Ramos (cell line): ENCODE results near the gene IFIT1.
"Not testable (repeated sequence)": the region's sequence is repeated elsewhere in the genome, so short reads cannot be mapped to it uniquely, and the experiment has no call there.

Experiments used
- in situ Hi-C: fragments of 300-500 bp; cut with MboI; formaldehyde crosslinking; loops from one replicate; pipeline ENCODE4 v1.14.3; 2022; ENCODE audit warnings: low sequenced_read_pairs; ENCODE audit not compliant: unreplicated experiment

The IFIT1 gene

DNA sequence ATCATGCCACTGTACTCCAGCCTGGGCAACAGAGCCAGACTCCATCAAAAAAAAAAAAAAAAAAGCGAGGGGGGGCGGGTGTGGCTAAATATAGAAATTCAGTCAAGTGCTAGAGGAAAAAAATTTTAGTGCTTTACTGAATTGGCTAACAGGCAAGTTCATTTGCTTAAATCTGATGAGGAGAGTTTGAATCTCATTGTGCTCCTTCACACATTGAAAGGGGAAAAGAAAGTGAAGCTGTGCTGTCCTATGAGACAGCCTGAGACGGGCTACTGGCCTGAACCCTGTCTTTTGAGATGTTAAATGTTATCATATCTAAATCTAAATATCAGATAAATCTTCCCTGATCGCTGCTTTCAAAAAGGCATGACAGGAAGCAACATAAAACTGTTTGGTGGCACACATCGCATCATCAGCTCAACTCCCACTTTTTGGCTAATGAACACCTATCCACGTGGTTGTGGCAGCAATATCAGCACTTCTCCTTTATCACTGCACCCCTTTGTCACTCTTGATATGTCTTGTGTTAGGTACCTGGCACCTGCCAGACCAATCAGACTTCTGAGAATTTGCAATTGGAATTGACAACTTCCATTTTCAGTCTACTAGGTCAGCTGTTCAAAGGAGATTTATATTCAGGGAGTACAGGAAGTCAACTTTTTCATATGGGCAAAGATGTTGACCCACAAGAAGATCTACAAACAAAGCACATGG, 28.5 kb upstream of the IFIT1 start:
- in situ Hi-C loops = no loop called here

DNA sequence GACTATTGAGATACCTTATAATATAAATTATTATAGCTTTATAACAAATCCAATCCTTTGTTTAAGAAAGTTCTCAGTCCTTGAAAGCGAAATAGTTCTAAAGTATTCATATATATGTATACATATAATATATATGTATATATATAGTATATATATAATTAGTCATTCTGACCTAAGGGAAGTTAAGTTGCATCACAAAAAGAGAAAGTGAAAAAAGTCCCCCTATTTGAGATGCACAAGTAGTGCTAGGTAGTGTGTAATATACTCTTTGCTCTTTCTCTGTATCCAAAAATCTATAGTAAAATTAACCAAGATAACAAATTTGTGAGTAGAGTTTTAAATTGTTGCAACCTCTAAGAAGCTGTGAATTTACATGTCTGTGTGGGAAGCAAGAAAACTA, 27.9 kb upstream of the IFIT1 start:
- in situ Hi-C loops = no loop called here

DNA sequence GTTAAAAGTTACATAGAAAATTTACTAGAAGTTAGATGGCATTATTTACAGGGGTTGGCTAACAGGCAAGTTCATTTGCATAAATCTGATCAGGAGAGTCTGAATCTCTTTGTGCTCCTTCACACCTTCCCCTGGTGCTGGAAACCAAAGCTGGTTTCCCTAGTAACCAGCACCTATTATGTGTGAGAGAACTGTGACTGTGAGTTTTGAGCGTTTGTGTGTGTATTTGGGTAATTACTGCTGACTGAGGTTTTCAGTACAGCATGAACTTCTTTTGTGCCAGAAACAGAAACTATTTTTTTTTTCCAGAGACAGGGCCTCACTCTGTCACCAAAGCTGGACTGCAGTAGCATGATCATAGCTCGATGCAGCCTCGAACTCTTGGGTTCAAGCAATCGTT, 24.9 kb upstream of the IFIT1 start:
- in situ Hi-C loops = no loop called here

DNA sequence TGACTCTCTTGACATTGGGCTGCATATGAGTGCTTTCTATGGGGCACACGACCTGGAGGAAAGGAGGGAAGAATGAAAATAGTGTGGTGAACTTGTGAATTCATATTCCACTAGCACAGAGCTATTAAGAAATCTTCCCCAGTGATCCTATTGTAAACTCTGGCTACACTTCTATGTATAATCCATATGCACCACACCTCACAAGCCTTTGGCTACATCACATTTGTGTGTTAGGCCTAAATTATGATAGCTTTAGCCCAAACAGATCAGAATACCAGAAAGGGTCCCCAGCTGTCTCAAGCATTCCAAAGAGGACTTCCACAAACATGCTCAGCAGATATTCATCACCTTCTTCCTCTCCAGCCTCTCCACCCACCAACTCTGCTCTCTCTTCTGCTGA, 24.3 kb upstream of the IFIT1 start:
- in situ Hi-C loops = no loop called here

DNA sequence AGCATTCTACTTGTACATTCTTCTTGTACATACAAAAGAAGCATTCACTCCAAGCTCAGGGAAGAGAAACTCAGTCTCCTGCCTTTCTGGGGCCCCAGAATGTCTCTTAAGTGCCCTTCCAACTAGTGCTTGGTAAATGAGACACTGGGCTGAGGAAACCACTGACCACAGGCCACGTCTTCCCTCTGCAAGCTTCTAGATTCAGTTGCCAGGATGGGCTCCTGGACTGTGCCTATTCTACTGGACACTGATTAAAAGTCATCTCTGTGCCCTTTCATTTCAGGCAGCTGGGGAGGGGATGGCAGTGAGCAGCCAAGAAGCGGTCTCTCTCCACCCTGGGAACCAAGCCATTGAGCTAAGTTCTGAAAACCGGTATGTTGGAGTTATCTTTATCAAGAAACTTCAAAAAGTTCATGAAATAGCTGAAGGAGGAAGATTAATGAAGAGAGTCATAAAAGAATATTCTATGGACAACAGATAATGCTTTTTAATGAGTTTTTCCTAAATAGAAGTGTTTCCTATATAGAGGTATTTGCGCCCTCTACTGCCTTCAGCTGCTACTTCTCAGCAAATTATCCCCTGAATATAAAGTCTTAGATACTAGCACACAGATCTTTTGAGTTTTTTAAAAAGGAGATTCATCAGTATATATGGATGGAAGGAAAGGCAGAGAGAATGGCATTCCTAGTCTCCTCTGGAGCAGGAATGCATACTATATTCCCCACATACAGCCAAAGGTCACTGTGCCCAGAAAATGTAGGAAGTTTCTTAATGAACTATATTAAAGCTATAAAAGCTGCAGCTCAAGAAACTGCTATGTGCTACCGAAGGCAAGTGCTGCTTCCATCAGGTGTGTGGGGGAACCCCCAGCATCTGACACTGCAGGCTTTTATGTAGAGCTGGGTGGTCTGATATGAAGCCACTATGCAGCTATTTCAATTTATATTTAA, 23.0 kb upstream of the IFIT1 start:
- in situ Hi-C loops = no loop called here

DNA sequence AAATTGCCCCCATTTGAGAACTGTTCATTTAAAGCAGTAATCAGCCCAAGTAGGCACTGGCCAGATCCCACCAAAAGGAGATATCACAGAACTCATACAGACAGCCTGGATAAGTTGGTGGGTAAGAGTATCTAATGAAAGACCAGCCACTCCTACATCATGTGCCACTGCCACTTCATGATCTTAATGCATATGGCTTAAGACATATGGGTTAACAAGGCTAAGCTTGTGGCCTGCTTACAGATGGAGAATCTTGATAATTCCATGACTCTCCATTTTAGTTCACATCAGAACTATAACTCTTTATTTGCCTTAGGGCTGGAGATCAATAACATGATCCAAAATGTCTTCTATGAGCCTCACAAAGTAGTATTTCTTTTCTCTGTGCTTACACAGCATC, 21.3 kb upstream of the IFIT1 start:
- in situ Hi-C loops = no loop called here

DNA sequence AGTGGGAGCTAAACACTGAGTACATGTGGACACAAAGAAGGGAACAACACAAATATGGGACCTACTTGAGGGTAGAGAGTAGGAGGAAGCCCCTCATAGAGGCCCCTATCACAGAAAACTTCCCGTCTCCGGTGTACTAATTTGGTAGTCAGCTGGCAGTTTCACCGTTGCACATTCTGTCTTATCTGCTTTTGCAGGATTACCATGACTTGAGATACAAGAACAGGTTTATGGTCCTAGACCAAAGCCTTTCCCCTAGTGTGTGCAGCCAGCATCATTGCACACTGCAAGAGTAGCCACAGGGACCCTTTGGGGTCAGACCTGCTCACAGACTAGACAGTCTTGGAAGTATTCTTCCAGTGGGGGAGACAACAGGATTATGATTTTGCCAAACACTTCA, 20.4 kb upstream of the IFIT1 start:
- in situ Hi-C loops = no loop called here

DNA sequence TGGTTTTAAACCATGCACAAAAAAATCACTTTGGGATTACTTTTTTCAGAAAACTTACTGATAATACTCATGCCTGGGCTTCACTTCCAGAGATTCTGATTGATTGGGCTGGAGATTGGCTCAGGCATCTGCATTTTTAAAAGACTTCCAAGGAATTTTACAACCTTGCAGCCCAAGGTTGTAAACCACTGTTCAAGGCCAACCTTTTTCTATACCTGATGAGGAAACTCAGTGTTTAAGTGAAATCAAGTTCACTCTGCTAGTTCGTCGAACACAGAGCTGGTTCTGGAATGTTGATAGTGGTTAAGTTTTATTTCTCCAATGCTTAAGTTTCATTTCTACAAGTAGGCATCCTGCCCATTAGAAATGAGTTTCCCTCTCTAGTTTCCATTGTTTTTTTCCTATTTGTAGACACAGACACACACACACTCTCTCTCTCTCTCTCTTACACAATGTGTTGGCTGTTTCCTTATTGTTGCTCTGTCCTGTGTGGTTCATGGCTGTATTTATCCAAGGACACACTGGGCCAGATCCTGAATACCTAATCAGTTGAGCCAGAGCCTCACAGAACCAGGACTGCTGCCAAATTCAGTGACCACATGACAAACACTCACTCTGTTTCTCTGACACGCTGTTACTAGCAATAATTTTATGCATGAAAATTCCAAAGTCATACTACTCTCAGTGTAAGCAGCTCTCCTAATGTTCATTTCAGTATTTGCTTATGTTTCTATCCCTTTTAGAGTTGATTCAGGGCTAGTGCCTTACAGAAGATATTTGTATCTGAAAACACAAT, 18.3 kb upstream of the IFIT1 start:
- in situ Hi-C loops = no loop called here

DNA sequence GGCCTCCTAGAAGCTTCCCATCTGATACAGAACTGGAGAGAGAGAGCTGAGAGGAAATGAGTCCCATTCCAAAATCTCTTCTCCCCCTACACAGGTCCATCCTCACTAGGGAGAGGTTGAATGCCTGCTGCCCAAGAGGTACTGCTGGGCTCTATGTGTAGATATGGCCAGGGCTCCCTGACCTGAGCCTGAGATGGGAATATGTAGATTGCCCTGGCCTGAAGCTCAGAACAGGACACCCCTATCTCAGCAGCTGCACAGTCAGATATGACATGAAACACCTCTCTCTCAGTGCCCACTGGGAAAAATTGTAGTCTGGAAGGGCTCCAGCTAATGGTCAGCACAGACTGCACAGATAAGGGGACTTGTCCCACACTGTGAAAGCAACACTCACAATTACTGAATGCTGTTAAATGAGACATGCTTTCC, 17.7 kb upstream of the IFIT1 start:
- in situ Hi-C loops = no loop called here

DNA sequence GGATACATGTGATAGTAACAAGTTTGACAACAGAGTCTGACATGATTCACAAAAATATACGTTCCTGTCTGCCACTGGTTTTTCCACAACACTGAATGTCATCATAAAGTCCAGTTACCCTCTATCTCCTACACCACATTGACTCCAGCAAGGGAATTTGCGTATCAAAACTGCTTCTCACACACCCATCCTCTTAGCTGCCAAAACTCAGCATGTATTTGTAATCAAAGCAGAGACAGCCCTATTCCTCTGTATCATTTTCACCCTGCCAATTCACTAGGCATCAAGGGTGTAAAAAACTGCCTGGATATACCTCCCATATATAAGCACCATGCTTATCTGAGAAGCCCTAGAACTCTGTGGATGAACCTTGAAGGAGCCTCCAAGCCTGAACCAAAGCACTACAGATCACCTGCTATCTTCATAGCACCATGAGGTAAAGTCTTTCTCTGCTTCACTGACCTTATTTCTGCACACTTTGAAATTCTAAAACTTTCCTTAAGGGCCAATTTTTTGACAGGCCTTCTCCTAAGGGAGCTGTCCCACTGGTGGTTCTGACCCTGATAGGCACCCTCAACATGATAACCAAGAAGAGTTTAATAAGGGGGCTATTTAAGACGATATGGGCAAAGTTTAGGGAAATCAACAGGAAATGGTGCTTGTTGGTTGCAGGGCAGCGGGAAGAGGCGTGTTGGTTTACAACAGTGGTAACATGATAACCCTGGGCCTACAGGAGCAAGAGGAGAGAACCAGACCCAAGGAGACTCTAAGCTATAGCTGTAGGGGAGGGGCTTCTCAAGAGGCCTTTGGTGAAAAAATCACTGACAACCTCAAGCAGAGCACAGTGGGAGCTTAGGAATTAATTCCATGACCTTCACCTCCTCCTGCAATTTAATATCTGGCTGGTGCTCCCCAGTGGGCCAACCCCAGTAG, 14.5 kb upstream of the IFIT1 start, which contains the start of gene IFIT1B:
TSS of gene IFIT1B (plus strand) at position 352 of the 933 bp plus-strand sequence. CDS start at position 432, 80 bp downstream.
- in situ Hi-C loops = no loop called here

DNA sequence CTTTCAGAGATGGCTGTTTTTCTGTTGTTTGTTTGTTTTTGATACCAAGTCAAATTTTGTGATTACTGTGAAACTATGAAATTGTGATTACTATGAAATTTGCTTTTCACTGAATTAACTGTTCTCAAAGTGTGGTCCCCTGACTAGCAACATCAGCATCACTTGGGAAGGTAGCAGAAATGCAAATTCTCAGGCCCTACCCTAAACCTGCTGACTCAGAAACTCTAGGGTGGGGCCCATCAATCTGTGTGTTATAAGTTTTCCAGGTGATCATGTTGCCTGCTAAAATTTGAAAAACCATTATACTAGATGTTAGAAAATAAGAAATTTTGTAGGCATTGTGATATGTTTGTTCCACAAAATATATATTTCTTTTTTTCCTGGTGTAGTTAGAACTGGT, 13.3 kb upstream of the IFIT1 start:
- in situ Hi-C loops = no loop called here

DNA sequence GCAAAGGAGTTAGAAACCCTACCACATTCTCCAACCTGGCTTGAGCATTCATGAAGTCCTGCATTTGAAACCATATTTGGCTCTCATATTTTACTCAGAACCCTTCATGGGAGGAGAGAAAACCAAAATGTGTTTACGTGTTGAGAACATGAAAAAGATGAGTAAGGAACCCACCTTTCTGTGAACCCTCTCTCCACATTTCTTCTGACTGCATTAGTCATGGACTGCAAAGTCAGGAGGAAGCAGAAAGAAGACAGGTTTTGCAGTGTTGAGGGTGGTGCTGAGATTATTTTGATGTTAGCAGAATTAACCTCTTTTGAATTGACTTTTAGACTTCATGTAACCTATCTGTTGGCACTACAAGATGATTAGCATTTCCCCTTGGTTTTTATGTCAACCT, 9.7 kb upstream of the IFIT1 start:
- in situ Hi-C loops = no loop called here

DNA sequence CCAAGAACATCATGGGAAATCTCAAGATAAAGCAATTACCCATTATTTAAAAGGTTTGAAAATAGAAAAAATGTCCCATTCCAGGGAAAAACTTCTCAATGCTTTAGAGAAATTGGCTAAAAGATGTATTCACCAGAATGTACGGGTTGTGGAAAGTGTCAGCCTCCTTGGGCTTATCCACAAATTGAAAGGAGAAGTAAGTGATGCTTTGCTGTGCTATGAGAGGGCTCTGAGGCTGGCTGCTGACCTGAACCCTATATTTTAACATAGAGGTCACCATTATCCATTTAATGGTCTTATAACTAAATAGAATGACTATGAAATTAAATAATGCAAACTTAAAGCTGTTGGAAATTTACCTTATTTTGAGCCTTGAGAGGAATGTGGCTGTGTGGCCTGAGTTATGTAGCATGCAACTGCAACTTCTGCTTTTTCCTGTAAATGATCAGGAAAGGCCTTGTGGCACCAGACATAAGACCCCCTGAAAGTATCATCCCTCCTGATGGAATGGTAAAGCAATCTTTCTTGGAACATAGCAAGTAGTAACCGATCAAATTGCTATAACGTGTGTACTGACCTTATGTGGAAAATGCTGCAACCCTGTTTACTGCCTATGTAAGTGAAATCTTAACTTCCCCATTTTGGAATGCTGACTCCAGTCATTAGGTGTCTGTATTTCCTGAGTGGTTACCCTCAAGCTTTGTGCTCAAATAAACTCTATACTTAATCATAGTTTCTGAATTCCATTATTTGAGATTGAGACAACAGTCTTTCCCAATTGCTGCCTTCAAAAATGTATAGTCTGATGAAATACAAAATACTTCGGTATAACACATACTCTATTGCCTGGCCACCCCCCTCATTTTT, 7.7 kb upstream of the IFIT1 start:
- in situ Hi-C loops = no loop called here

DNA sequence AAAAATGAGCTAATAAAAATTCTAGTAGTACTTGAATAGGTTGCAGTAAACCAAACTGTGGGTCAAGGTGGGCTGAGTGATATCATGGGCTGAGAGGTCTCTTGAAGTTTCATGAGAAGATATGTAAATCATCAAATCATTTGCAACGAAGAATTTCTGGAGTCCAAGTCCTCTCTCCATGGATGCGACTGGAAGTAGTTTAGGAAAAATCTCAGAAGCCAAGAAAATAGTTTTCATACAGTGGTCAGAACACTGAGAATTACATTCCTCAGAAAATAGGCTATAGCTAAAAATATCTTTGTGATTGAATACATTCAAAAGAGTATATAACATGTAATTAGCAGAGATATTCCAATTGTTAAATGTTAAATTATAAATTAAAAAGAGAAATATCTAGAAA, 3.6 kb upstream of the IFIT1 start:
- in situ Hi-C loops = no loop called here

DNA sequence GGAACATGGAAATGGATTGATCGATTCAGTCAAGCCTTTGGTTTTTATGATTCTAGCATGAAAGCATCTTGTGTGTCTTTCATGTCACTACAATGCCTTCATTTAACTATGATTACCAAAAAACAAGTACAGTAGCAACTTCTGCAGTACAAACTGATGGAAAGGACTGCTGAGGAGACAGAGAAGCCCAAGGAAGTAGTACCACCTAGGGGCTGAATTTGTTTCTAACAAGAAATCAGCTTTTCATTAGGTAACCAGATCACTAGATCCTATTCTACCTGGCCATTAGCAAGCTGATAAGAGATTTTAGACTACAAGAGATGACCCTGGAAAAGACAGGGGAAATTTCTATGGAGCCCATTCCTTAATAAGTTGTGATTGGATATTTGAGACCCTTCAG, 3.2 kb upstream of the IFIT1 start:
- in situ Hi-C loops = no loop called here

DNA sequence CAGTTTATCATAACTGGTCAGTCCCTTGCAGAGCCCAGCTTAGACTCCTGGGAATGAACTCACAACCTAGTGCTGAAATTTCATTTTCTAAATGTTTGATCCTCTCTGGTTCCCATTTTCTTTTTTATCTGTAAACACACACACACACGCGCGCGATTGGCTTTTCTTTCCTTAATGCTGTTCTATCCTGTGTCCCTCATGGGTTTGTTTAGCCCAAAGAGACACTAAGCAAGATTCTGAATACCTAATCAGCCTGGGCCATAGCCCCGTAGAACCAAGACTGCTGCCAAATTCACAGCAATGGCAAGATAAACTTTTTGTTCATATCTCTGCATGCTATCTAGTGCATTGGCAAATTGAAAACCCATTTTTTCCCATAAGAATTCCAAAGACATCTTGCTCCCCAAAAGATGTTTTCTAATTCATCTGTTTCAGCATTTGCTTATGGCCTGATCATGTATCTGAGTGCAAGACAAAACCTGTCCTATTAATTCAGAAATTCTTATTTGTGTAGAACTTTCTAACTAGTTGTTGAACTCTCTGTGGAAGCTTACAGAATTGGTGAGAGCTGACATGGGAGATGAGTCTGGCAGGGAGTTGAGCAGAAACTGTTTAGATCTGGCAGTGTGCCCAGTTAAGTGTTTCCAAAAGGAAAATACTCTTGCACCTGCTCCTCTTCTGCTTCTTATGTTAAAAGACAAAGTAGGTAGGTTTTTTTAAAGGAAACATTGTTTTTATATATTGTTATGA, 1.8 kb upstream of the IFIT1 start:
- in situ Hi-C loops = no loop called here

DNA sequence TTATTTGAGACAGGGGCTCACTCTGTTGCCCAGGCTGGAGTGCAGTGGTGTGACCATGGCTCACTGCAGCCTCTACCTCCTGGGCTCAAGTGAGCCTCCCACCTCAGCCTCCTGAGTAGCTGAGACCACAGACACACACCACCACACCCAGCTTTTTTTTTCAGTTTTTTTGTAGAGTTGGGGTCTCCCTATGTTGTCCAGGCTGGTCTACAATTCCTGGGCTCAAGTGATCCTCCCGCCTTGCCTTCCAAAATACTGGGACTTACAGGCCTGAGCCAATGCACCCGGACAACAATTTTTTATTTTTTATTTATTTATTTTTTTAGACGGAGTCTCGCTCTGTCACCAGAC, 1.2 kb upstream of the IFIT1 start:
- in situ Hi-C loops = not testable (repeated sequence)

DNA sequence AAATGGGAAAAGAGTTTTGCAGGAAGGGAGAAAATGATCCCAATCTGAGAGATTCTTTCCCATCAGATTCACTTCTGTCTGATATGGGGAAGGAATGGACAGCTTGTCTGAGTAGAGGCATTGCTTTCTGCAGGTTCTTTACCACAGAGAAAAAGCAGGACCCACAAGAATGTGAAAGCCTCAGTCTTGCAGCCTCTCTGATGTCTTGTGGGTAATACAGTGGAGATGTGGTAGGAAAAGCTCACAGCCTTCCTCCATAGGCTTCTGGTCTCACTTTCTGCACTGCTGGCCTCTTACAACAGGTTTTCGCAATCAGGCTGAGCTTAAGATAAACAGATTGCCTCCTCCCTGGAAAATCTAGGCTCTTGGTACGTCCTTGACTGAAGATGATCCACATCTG, 551 bp downstream of the IFIT1 start:
- in situ Hi-C loops = no loop called here
